PC-3 (cell line): ENCODE measurements around the gene ALG2. TPM values are rescaled to one million over a fixed set of nuclear protein-coding genes. Genes with fewer than 3 reads are reported as not detected.

Source experiments
- ATAC-seq: fragments of 200-7000 bp; cut with Tn5 transposase; 2 replicates; pipeline ENCODE4 v1.9.1; 2020; ENCODE audit warnings: mild to moderate bottlenecking, moderate library complexity
- BruUV-seq: library from RNA; stranded (reverse); fragments of 400-500 nt; replicated peaks from 2 replicates; lab custom pipeline; 2021; lab: Mats Ljungman, UMichigan
- CTCF ChIA-PET: fragments of 300-600 bp; sonication (Branson Sonifier 250); formaldehyde crosslinking; loops from one replicate; lab custom pipeline; 2022; ENCODE audit warnings: antibody characterized with exemption; lab: Charles Lee
- POLR2A ChIA-PET: fragments of 300-600 bp; sonication (Branson Sonifier 250); formaldehyde crosslinking; loops from one replicate; lab custom pipeline; 2022; ENCODE audit warnings: antibody characterized with exemption; ENCODE audit not compliant: unreplicated experiment; lab: Charles Lee
- DNase-seq: peaks from one replicate; pipeline ENCODE4 v3.0.0-alpha.2; 2015
- H2AFZ ChIP-seq: fragments of 300-600 bp; sonication (generic); 2 replicates; pipeline ENCODE4 v1.6.0; 2016; ENCODE audit warnings: antibody characterized with exemption, low read length
- H3F3A ChIP-seq: fragments of 300-600 bp; sonication (generic); one replicate; pipeline ENCODE4 v1.6.0; 2017; ENCODE audit warnings: antibody characterized with exemption, low read length, control low read depth, mild to moderate bottlenecking; ENCODE audit not compliant: unreplicated experiment
- H3K27ac ChIP-seq: fragments of 300-600 bp; sonication (generic); 2 replicates; pipeline ENCODE4 v1.5.1; 2016; ENCODE audit warnings: mild to moderate bottlenecking, low read length
- H3K27me3 ChIP-seq: fragments of 300-600 bp; sonication (generic); 2 replicates; pipeline ENCODE4 v1.6.1; 2016; ENCODE audit warnings: low read length, mixed read lengths
- H3K36me3 ChIP-seq: fragments of 300-600 bp; sonication (generic); 2 replicates; pipeline ENCODE4 v1.6.1; 2016; ENCODE audit warnings: low read depth, mixed run types, low read length, mixed read lengths
- H3K4me1 ChIP-seq: fragments of 300-600 bp; sonication (generic); 2 replicates; pipeline ENCODE4 v1.5.1; 2016; ENCODE audit warnings: low read length; ENCODE audit not compliant: insufficient read depth
- H3K4me2 ChIP-seq: fragments of 300-600 bp; sonication (generic); 2 replicates; pipeline ENCODE4 v1.6.0; 2016; ENCODE audit warnings: low read length
- H3K4me3 ChIP-seq: fragments of 300-600 bp; sonication (generic); 2 replicates; pipeline ENCODE4 v1.5.1; 2016; ENCODE audit warnings: mild to moderate bottlenecking, low read length, mixed read lengths
- H3K79me2 ChIP-seq: fragments of 300-600 bp; sonication (generic); 2 replicates; pipeline ENCODE4 v1.6.1; 2017; ENCODE audit warnings: low read length, mixed read lengths
- H3K9ac ChIP-seq: fragments of 300-600 bp; sonication (generic); 2 replicates; pipeline ENCODE4 v1.6.0; 2016; ENCODE audit warnings: mild to moderate bottlenecking, low read length
- H3K9me2 ChIP-seq: fragments of 300-600 bp; sonication (generic); replicated peaks from 2 replicates; pipeline ENCODE4 v1.6.1; 2016; ENCODE audit warnings: mixed run types, low read length, mixed read lengths
- H3K9me3 ChIP-seq: fragments of 300-600 bp; sonication (generic); 2 replicates; pipeline ENCODE4 v1.6.1; 2016; ENCODE audit warnings: low read length, mixed read lengths
- H4K20me1 ChIP-seq: fragments of 300-600 bp; sonication (generic); 2 replicates; pipeline ENCODE4 v1.6.1; 2016; ENCODE audit warnings: low read length, mixed read lengths
- EZH2 ChIP-seq: fragments of 300-600 bp; sonication (generic); IDR thresholded peaks from one replicate; pipeline ENCODE4 v1.6.1; 2017; ENCODE audit warnings: antibody characterized with exemption, mild to moderate bottlenecking, low read length; ENCODE audit not compliant: unreplicated experiment
- EZH2phosphoT487 ChIP-seq: fragments of 300-600 bp; sonication (generic); IDR thresholded peaks from 2 replicates; pipeline ENCODE4 v1.6.1; 2018; ENCODE audit warnings: mild to moderate bottlenecking, antibody characterized with exemption, low read length, borderline replicate concordance
- intact Hi-C: fragments of 100-400 bp; cut with micrococcal nuclease; formaldehyde crosslinking; loops from 2 replicates; pipeline ENCODE4 v1.9.0; 2023
- total RNA-seq: library from RNA; depleted of rRNA; stranded (reverse); fragments of >200 nt; gene quantifications from 2 replicates; pipeline ENCODE4 v1.2.3, GENCODE V29; 2014
- TF ChIP-seq, protein P1 (sequence below): fragments of 300-600 bp; sonication (generic); conservative IDR thresholded peaks from 2 replicates; pipeline ENCODE4 v1.5.1; 2017; ENCODE audit warnings: antibody characterized with exemption, low read depth, mild to moderate bottlenecking, low read length

The ALG2 gene
- total RNA-seq, 1 experiment from 2014 or later, result 33.2 TPM

GRCh38 chr9:99173570-99174504, 47.9 kb downstream of the ALG2 start:
- no peak overlapping the region for H3K4me3 ChIP-seq
- H3K4me1 ChIP-seq, result no peaks in the 10 kb centered on the region
- H3K27ac ChIP-seq, result no peak overlapping the region
- H3K9ac ChIP-seq, result no peak overlapping the region
- no peaks in the 10 kb centered on the region for H4K20me1 ChIP-seq
- DNase-seq, result no peak
- BruUV-seq, result no TSS peak
- ATAC-seq, result 0 out of 2 replicates have a peak, but pooled peaks have one; percentile 31
- intact Hi-C loops, result no loop called here
- no peaks in the 10 kb centered on the region for H3K27me3 ChIP-seq
- no peaks in the 10 kb centered on the region for H3K36me3 ChIP-seq
- no peaks in the 10 kb centered on the region for H3F3A ChIP-seq
- no peaks in the 10 kb centered on the region for H3K9me2 ChIP-seq
- H3K4me2 ChIP-seq, result no peak overlapping the region
- H3K79me2 ChIP-seq, result no peaks in the 10 kb centered on the region
- H2AFZ ChIP-seq, result no peak overlapping the region
- POLR2A ChIA-PET, result no interaction called here
- TF ChIP-seq EZH2phosphoT487 (no peak), EZH2 (no peak)
- TF ChIP-seq, protein P1, sequence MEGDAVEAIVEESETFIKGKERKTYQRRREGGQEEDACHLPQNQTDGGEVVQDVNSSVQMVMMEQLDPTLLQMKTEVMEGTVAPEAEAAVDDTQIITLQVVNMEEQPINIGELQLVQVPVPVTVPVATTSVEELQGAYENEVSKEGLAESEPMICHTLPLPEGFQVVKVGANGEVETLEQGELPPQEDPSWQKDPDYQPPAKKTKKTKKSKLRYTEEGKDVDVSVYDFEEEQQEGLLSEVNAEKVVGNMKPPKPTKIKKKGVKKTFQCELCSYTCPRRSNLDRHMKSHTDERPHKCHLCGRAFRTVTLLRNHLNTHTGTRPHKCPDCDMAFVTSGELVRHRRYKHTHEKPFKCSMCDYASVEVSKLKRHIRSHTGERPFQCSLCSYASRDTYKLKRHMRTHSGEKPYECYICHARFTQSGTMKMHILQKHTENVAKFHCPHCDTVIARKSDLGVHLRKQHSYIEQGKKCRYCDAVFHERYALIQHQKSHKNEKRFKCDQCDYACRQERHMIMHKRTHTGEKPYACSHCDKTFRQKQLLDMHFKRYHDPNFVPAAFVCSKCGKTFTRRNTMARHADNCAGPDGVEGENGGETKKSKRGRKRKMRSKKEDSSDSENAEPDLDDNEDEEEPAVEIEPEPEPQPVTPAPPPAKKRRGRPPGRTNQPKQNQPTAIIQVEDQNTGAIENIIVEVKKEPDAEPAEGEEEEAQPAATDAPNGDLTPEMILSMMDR, result no peak
- CTCF ChIA-PET, result no interaction called here
- no peaks in the 10 kb centered on the region for H3K9me3 ChIP-seq

DNA sequence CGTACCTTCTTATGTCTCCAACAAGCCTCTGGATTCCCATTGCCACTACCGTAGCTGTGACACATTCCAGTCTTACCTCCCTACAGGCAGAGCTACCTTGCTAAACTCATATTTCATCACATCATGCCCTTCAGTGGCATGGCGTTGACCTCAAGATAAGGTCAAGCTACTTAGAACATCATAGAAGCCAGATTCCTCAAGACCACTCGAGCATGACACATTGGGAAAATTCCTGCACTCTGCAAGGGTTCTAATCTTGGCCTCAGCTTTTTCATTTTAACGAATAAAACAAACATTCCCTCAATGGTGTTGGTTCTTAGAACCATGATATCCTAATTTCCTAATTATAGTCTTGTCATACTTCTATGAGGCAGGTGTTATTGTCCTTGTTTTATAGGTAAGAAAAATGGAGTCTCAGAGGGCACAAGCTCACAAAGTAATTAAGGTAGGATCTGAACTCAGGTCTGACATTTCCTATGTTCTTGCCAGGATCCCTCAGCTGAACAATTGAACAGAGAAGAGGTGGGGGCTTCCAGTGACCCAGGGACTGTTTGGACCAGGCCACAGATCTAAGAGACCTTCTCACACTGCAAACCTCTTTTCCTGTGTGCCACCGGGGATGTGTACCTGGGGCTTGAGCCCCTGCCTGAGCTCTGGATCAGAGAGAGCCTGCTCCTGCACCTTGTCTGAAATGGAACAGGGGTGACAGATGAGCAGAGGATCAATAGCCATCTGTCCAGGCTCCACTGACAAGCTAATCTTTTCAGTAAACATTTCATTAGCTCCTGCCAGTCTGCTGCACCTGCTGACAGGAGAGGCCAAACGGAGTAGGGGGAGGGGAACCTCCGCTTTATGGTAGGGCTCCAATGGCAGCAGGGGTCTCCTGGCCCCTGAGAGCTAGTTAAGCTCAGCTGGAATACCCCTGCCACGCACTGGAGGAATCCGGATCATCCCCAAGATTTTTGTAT, 49.3 kb downstream of the ALG2 start:
- intact Hi-C loops, result no loop called here
- Histone ChIP-seq H3K27me3 (no peaks in the 10 kb centered on the region), H3F3A (no peaks in the 10 kb centered on the region), H3K9ac (no peak overlapping the region), H3K4me2 (no peak overlapping the region), H3K4me3 (no peak overlapping the region), H3K9me3 (no peaks in the 10 kb centered on the region), H3K4me1 (no peaks in the 10 kb centered on the region), H2AFZ (no peak overlapping the region), H3K9me2 (no peaks in the 10 kb centered on the region), H3K79me2 (no peaks in the 10 kb centered on the region), H4K20me1 (no peaks in the 10 kb centered on the region), H3K36me3 (no peaks in the 10 kb centered on the region), H3K27ac (no peak overlapping the region)
- ATAC-seq, result no peak
- TF ChIP-seq EZH2phosphoT487 (no peak), EZH2 (no peak)
- TF ChIP-seq, protein P1, result no peak
- ChIA-PET POLR2A (no interaction called here), CTCF (no interaction called here)
- no TSS peak for BruUV-seq
- DNase-seq, result no peak
